PC-3 (cell line): Measurements from ENCODE around the gene PRMT1. TPM values are rescaled to one million over a fixed set of nuclear protein-coding genes. Genes with fewer than 3 reads are reported as not detected.

Experiments
- ATAC-seq: fragments of 200-7000 bp; cut with Tn5 transposase; 2 replicates; pipeline ENCODE4 v1.9.1; 2020; ENCODE audit warnings: mild to moderate bottlenecking, moderate library complexity
- BruUV-seq: library from RNA; stranded (reverse); fragments of 400-500 nt; replicated peaks from 2 replicates; lab custom pipeline; 2021; lab: Mats Ljungman, UMichigan
- CTCF ChIA-PET: fragments of 300-600 bp; sonication (Branson Sonifier 250); formaldehyde crosslinking; loops from one replicate; lab custom pipeline; 2022; ENCODE audit warnings: antibody characterized with exemption; lab: Charles Lee
- POLR2A ChIA-PET: fragments of 300-600 bp; sonication (Branson Sonifier 250); formaldehyde crosslinking; loops from one replicate; lab custom pipeline; 2022; ENCODE audit warnings: antibody characterized with exemption; ENCODE audit not compliant: unreplicated experiment; lab: Charles Lee
- DNase-seq: peaks from one replicate; pipeline ENCODE4 v3.0.0-alpha.2; 2015
- H2AFZ ChIP-seq: fragments of 300-600 bp; sonication (generic); 2 replicates; pipeline ENCODE4 v1.6.0; 2016; ENCODE audit warnings: antibody characterized with exemption, low read length
- H3F3A ChIP-seq: fragments of 300-600 bp; sonication (generic); one replicate; pipeline ENCODE4 v1.6.0; 2017; ENCODE audit warnings: antibody characterized with exemption, low read length, control low read depth, mild to moderate bottlenecking; ENCODE audit not compliant: unreplicated experiment
- H3K27ac ChIP-seq: fragments of 300-600 bp; sonication (generic); 2 replicates; pipeline ENCODE4 v1.5.1; 2016; ENCODE audit warnings: mild to moderate bottlenecking, low read length
- H3K27me3 ChIP-seq: fragments of 300-600 bp; sonication (generic); 2 replicates; pipeline ENCODE4 v1.6.1; 2016; ENCODE audit warnings: low read length, mixed read lengths
- H3K36me3 ChIP-seq: fragments of 300-600 bp; sonication (generic); 2 replicates; pipeline ENCODE4 v1.6.1; 2016; ENCODE audit warnings: low read depth, mixed run types, low read length, mixed read lengths
- H3K4me1 ChIP-seq: fragments of 300-600 bp; sonication (generic); 2 replicates; pipeline ENCODE4 v1.5.1; 2016; ENCODE audit warnings: low read length; ENCODE audit not compliant: insufficient read depth
- H3K4me2 ChIP-seq: fragments of 300-600 bp; sonication (generic); 2 replicates; pipeline ENCODE4 v1.6.0; 2016; ENCODE audit warnings: low read length
- H3K4me3 ChIP-seq: fragments of 300-600 bp; sonication (generic); 2 replicates; pipeline ENCODE4 v1.5.1; 2016; ENCODE audit warnings: mild to moderate bottlenecking, low read length, mixed read lengths
- H3K79me2 ChIP-seq: fragments of 300-600 bp; sonication (generic); 2 replicates; pipeline ENCODE4 v1.6.1; 2017; ENCODE audit warnings: low read length, mixed read lengths
- H3K9ac ChIP-seq: fragments of 300-600 bp; sonication (generic); 2 replicates; pipeline ENCODE4 v1.6.0; 2016; ENCODE audit warnings: mild to moderate bottlenecking, low read length
- H3K9me2 ChIP-seq: fragments of 300-600 bp; sonication (generic); replicated peaks from 2 replicates; pipeline ENCODE4 v1.6.1; 2016; ENCODE audit warnings: mixed run types, low read length, mixed read lengths
- H3K9me3 ChIP-seq: fragments of 300-600 bp; sonication (generic); 2 replicates; pipeline ENCODE4 v1.6.1; 2016; ENCODE audit warnings: low read length, mixed read lengths
- H4K20me1 ChIP-seq: fragments of 300-600 bp; sonication (generic); 2 replicates; pipeline ENCODE4 v1.6.1; 2016; ENCODE audit warnings: low read length, mixed read lengths
- CTCF ChIP-seq: fragments of 300-600 bp; sonication (generic); conservative IDR thresholded peaks from 2 replicates; pipeline ENCODE4 v1.5.1; 2017; ENCODE audit warnings: antibody characterized with exemption, low read depth, mild to moderate bottlenecking, low read length
- EZH2 ChIP-seq: fragments of 300-600 bp; sonication (generic); IDR thresholded peaks from one replicate; pipeline ENCODE4 v1.6.1; 2017; ENCODE audit warnings: antibody characterized with exemption, mild to moderate bottlenecking, low read length; ENCODE audit not compliant: unreplicated experiment
- EZH2phosphoT487 ChIP-seq: fragments of 300-600 bp; sonication (generic); IDR thresholded peaks from 2 replicates; pipeline ENCODE4 v1.6.1; 2018; ENCODE audit warnings: mild to moderate bottlenecking, antibody characterized with exemption, low read length, borderline replicate concordance
- intact Hi-C: fragments of 100-400 bp; cut with micrococcal nuclease; formaldehyde crosslinking; loops from 2 replicates; pipeline ENCODE4 v1.9.0; 2023
- total RNA-seq: library from RNA; depleted of rRNA; stranded (reverse); fragments of >200 nt; gene quantifications from 2 replicates; pipeline ENCODE4 v1.2.3, GENCODE V29; 2014

PRMT1 gene
- total RNA-seq, 1 experiment from 2014 or later = 625 TPM

GRCh38 chr19:49665351-49666119 is 11.5 kb upstream of the PRMT1 start, which contains the start of the genes BCL2L12 and IRF3:
Gene BCL2L12, plus strand, starts transcription at chr19:49665933. Its CDS starts 760 bp downstream, at chr19:49666693.
Gene IRF3, minus strand, starts transcription at chr19:49665857. Its CDS starts 1,019 bp downstream, at chr19:49664838.
- Histone ChIP-seq H3K9me3 (no peaks in the 10 kb centered on the region), H3K4me1 (peaks cover 18% of the 10 kb centered on the region), H3K27ac (peak within 1 kb of the TSS; percentile 60), H3K79me2 (peaks cover 36% of the 10 kb centered on the region), H3K27me3 (no peaks in the 10 kb centered on the region), H3K36me3 (peaks cover 16% of the 10 kb centered on the region), H3K4me3 (peak within 1 kb of the TSS; percentile 89), H3K9me2 (no peaks in the 10 kb centered on the region), H3F3A (no peaks in the 10 kb centered on the region), H3K4me2 (peak within 1 kb of the TSS; percentile 98), H2AFZ (peak within 1 kb of the TSS; percentile 88), H3K9ac (peak within 1 kb of the TSS; percentile 84), H4K20me1 (peaks cover 3% of the 10 kb centered on the region; the same call in 1 of the 2 replicates)
- ChIA-PET POLR2A (interaction anchor here (0.6 to 0.9 kb wide), 2 partner anchors 25 to 138 kb away, joined by 6 to 7 read pairs; partner anchors contain the start of genes RCN3 and RRAS), CTCF (interaction anchor here (0.5 kb wide), 1 partner anchor 96 kb away, joined by 4 read pairs; no protein-coding TSS in a partner anchor)
- BruUV-seq = TSS peak; percentile 59
- peak; percentile 100 for DNase-seq
- ATAC-seq = peak; percentile 80
- intact Hi-C loops = loop anchor here (1.0 to 2.0 kb wide), 3 partner anchors 11 to 75 kb away; partner anchors contain the start of genes PRR12 and RRAS
- TF ChIP-seq CTCF (no peak), EZH2phosphoT487 (no peak), EZH2 (no peak)

- Histone ChIP-seq H3K4me2 (peak overlapping the region; percentile 98), H3K9me3 (no peaks in the 10 kb centered on the region), H3K9ac (peak overlapping the region; percentile 84), H3K9me2 (no peaks in the 10 kb centered on the region), H3K27me3 (no peaks in the 10 kb centered on the region), H3F3A (no peaks in the 10 kb centered on the region), H3K4me3 (peak overlapping the region; percentile 89), H3K36me3 (peaks cover 13% of the 10 kb centered on the region), H2AFZ (peak overlapping the region; percentile 88), H3K27ac (no peak overlapping the region), H4K20me1 (peaks cover 3% of the 10 kb centered on the region; the same call in 1 of the 2 replicates), H3K4me1 (peaks cover 18% of the 10 kb centered on the region), H3K79me2 (peaks cover 36% of the 10 kb centered on the region)
- intact Hi-C loops = no loop called here
- peak; percentile 10 for ATAC-seq
- no peak for TF ChIP-seq EZH2
- TF ChIP-seq CTCF = no peak
- no peak for TF ChIP-seq EZH2phosphoT487
- CTCF ChIA-PET = no interaction called here
- BruUV-seq = TSS peak; percentile 71
- DNase-seq = no peak
- POLR2A ChIA-PET = interaction anchor here (0.9 kb wide), 1 partner anchor 26 kb away, joined by 7 read pairs; the partner anchor contains the start of gene RRAS
Observed at GRCh38 chr19:49666120-49666444, 11.0 kb upstream of the PRMT1 start.
